Mesenchymal stem cell (in vitro differentiated cells and primary cell): ENCODE measurements around the gene KRTAP10-3.

Source experiments
- DNase-seq: peaks from one replicate; pipeline ENCODE4 v3.0.0-alpha.2; 2013
- H2AFZ ChIP-seq: one replicate; pipeline ENCODE4 v1.6.1; 2013; ENCODE audit warnings: low read depth, mild to moderate bottlenecking, control low read depth, inconsistent platforms, low read length, moderate library complexity
- H2AK5ac ChIP-seq: 2 replicates; pipeline ENCODE4 v1.6.1; 2013; ENCODE audit warnings: low read length, moderate library complexity, mild to moderate bottlenecking, inconsistent platforms; ENCODE audit not compliant: severe bottlenecking
- H2BK120ac ChIP-seq: one replicate; pipeline ENCODE4 v1.6.1; 2013; ENCODE audit warnings: low read depth, mild to moderate bottlenecking, inconsistent platforms, low read length, moderate library complexity
- H2BK12ac ChIP-seq, 2 experiments: one replicate each; pipeline ENCODE4 v1.6.1; 2013; ENCODE audit warnings: inconsistent platforms in 2 of 2, low read length in 2 of 2, mild to moderate bottlenecking in 2 of 2, moderate library complexity in 2 of 2, control low read depth in 1 of 2
- H2BK15ac ChIP-seq: one replicate; pipeline ENCODE4 v1.6.1; 2013; ENCODE audit warnings: mild to moderate bottlenecking, low read depth, inconsistent platforms; ENCODE audit not compliant: poor library complexity, severe bottlenecking
- H2BK5ac ChIP-seq: 2 replicates; pipeline ENCODE4 v1.6.1; 2013; ENCODE audit warnings: low read depth, mild to moderate bottlenecking, low read length, control low read depth, inconsistent platforms; ENCODE audit not compliant: poor library complexity, severe bottlenecking
- H3K14ac ChIP-seq, 2 experiments: one replicate each; pipeline ENCODE4 v1.6.1; 2013; ENCODE audit warnings: inconsistent platforms in 2 of 2, low read length in 2 of 2, control low read depth in 1 of 2, mild to moderate bottlenecking in 1 of 2, moderate library complexity in 1 of 2
- H3K18ac ChIP-seq, 2 experiments: one replicate each; pipeline ENCODE4 v1.6.1; 2013; ENCODE audit warnings: inconsistent platforms in 2 of 2, low read length in 2 of 2, control low read depth in 1 of 2, low read depth in 1 of 2, mild to moderate bottlenecking in 1 of 2
- H3K23ac ChIP-seq, 2 experiments: one replicate each; pipeline ENCODE4 v1.6.1; 2013; ENCODE audit warnings: inconsistent platforms in 2 of 2, low read length in 2 of 2, mild to moderate bottlenecking in 2 of 2, moderate library complexity in 2 of 2, control low read depth in 1 of 2
- H3K27ac ChIP-seq: 2 replicates; pipeline ENCODE4 v1.5.1; 2013; ENCODE audit warnings: mild to moderate bottlenecking, moderate library complexity, low read length, control low read depth, inconsistent platforms; ENCODE audit not compliant: poor library complexity, severe bottlenecking
- H3K27me3 ChIP-seq, 2 experiments: 2 replicates each; pipeline versions ENCODE4 v1.6.1 to v1.7.0; 2013; ENCODE audit warnings: low read length in 2 of 2, mild to moderate bottlenecking in 2 of 2, moderate library complexity in 2 of 2, control low read depth in 1 of 2, inconsistent platforms in 1 of 2; ENCODE audit not compliant: control insufficient read depth in 1 of 2, insufficient read depth in 1 of 2
- H3K36me3 ChIP-seq, 2 experiments: 2 replicates each; pipeline versions ENCODE4 v1.6.1 to v1.7.0; 2013; ENCODE audit warnings: low read length in 2 of 2, control low read depth in 1 of 2, inconsistent platforms in 1 of 2, low read depth in 1 of 2, mild to moderate bottlenecking in 1 of 2; ENCODE audit not compliant: insufficient read depth in 2 of 2, control insufficient read depth in 1 of 2
- H3K4ac ChIP-seq, 2 experiments: one replicate each; pipeline ENCODE4 v1.6.1; 2013; ENCODE audit warnings: inconsistent platforms in 2 of 2, low read length in 2 of 2, mild to moderate bottlenecking in 2 of 2, moderate library complexity in 2 of 2, control low read depth in 1 of 2, low read depth in 1 of 2
- H3K4me1 ChIP-seq: 2 replicates; pipeline ENCODE4 v1.6.1; 2013; ENCODE audit warnings: low read depth, low read length, control low read depth; ENCODE audit not compliant: control insufficient read depth, insufficient read depth
- H3K4me2 ChIP-seq: 2 replicates; pipeline ENCODE4 v1.6.1; 2013; ENCODE audit warnings: low read length, mild to moderate bottlenecking, inconsistent platforms; ENCODE audit not compliant: poor library complexity, severe bottlenecking
- H3K4me3 ChIP-seq, 2 experiments: 2 replicates each; pipeline versions ENCODE4 v1.5.1 to v1.7.0; 2013; ENCODE audit warnings: low read length in 2 of 2, mild to moderate bottlenecking in 2 of 2, control low read depth in 1 of 2, low read depth in 1 of 2; ENCODE audit not compliant: insufficient read depth in 1 of 2
- H3K79me1 ChIP-seq: replicated peaks from 2 replicates; pipeline ENCODE4 v1.6.1; 2013; ENCODE audit warnings: mild to moderate bottlenecking, control low read depth, low read length, inconsistent platforms; ENCODE audit not compliant: poor library complexity, severe bottlenecking
- H3K9ac ChIP-seq: 2 replicates; pipeline ENCODE4 v1.7.0; 2013; ENCODE audit warnings: mild to moderate bottlenecking, low read length, moderate library complexity
- H3K9me3 ChIP-seq: 2 replicates; pipeline ENCODE4 v1.7.0; 2013; ENCODE audit warnings: mild to moderate bottlenecking, low read length; ENCODE audit not compliant: control insufficient read depth
- H4K8ac ChIP-seq: one replicate; pipeline ENCODE4 v1.6.1; 2013; ENCODE audit warnings: inconsistent platforms, mild to moderate bottlenecking, low read length, moderate library complexity
- H4K91ac ChIP-seq: one replicate; pipeline ENCODE4 v1.6.1; 2013; ENCODE audit warnings: mild to moderate bottlenecking, low read length, inconsistent platforms
- WGBS: methylation state at CpG from one replicate; pipeline ENCODE4 v1.1.7; 2013; ENCODE audit warnings: mixed read lengths; 5-methylcytosine and 5-hydroxymethylcytosine counted together

KRTAP10-3 gene

GRCh38 chr21:44531606-44532564 lies 26.7 kb downstream of the KRTAP10-3 start:
- H3K9ac ChIP-seq, result no peak overlapping the region
- peaks cover 0 to 8% of the 10 kb centered on the region in 2 experiments for H3K27me3 ChIP-seq
- no peak overlapping the region for H3K14ac ChIP-seq
- no peak overlapping the region for H2BK120ac ChIP-seq
- no peak overlapping the region for H4K91ac ChIP-seq
- no peak overlapping the region for H2BK15ac ChIP-seq
- no peak overlapping the region for H3K18ac ChIP-seq
- H3K4me3 ChIP-seq, result no peak overlapping the region
- H3K27ac ChIP-seq, result no peak overlapping the region
- DNase-seq, result no peak
- H3K9me3 ChIP-seq, result no peaks in the 10 kb centered on the region
- H3K36me3 ChIP-seq, result no peaks in the 10 kb centered on the region
- no peak overlapping the region for H3K4ac ChIP-seq
- no peaks in the 10 kb centered on the region for H3K79me1 ChIP-seq
- no peak overlapping the region for H2BK12ac ChIP-seq
- no peak overlapping the region for H4K8ac ChIP-seq
- H2BK5ac ChIP-seq, result no peak overlapping the region
- no peak overlapping the region for H2AK5ac ChIP-seq
- H3K23ac ChIP-seq, result no peak overlapping the region
- no peaks in the 10 kb centered on the region for H3K4me1 ChIP-seq
- no peak overlapping the region for H3K4me2 ChIP-seq
- H2AFZ ChIP-seq, result no peak overlapping the region
- WGBS, result 86% methylated on average over 29 of the region's 30 CpGs

DNA sequence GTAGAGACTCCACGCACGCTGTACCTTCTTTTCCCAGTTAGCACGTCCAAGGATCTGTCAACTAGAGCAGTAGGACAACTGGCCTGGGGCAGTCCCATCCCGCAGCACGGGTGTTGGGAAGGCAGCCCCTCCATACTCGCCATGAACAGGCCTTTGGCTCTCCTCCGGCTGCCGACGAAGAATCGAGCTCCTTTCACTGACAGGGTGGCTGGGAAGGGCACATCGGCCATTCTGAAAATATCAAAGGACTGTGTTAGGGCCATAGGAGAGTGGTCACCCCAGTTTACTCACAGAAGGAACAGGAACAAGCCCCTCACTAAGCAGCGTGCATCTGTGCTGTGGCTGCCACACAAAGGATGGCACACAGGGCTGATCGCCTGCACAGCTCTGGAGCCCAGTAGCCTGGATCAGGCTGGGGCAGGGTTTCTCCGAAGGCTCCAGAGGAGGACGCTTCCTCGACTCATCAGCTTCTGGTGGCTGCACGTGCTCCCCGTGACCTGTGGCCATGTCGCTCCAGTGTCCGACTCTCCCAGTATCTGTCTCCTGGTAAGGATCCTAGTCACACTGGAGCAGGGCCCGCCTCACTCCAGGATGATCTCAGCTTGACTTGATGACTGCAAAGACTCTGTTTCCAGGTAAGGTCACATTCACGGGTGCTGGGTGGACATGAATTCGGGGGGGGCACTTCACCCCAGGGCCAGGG lies 27.5 kb downstream of the KRTAP10-3 start:
- Histone ChIP-seq H4K8ac (no peak overlapping the region), H2AFZ (no peak overlapping the region), H3K4me2 (no peak overlapping the region), H2BK15ac (no peak overlapping the region), H3K23ac (no peak overlapping the region), H3K9me3 (no peaks in the 10 kb centered on the region), H3K4me1 (no peaks in the 10 kb centered on the region), H3K27me3 (peaks cover 0 to 8% of the 10 kb centered on the region in 2 experiments), H2BK12ac (no peak overlapping the region), H2BK120ac (no peak overlapping the region), H3K27ac (no peak overlapping the region), H3K4me3 (no peak overlapping the region), H3K4ac (no peak overlapping the region), H2BK5ac (no peak overlapping the region), H4K91ac (no peak overlapping the region), H3K14ac (no peak overlapping the region), H3K18ac (no peak overlapping the region), H3K79me1 (no peaks in the 10 kb centered on the region), H2AK5ac (no peak overlapping the region), H3K9ac (no peak overlapping the region), H3K36me3 (no peaks in the 10 kb centered on the region)
- no peak for DNase-seq
- 85% methylated on average over 23 of the region's 23 CpGs for WGBS

DNA sequence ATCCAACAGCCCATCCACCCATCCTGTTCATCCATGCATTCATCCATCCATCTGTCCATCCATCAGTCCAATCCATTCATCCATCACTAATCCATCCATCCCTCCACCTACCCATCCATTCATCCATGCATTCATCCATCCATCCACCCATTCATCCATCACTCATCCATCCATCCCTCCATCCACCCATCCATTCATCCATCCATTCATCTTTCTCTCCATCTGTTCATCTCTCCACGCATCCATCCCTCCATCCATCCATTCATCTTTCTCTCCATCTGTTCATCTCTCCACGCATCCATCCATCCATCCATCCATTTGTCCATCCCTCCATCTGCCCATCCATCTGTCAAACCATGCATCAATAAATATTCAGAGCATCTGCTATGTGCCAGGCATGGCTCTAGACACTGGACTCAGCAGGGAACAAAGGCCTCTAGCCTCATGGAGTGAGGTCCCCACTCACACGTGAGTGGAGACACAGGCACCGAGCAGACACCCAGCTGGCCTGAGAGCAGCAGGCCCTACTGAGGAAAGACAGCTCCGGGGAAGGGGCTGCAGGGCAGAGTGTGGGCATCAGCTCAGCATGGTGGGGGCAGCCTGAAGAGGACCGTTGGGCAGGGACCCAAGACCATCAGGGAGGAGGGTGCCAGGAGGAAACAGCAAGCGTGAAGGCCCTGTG lies 28.2 kb downstream of the KRTAP10-3 start:
- no peak overlapping the region for H4K91ac ChIP-seq
- no peak overlapping the region for H2AFZ ChIP-seq
- no peak overlapping the region for H3K4me2 ChIP-seq
- H3K18ac ChIP-seq, result no peak overlapping the region
- H3K4me3 ChIP-seq, result no peak overlapping the region
- H2AK5ac ChIP-seq, result no peak overlapping the region
- H4K8ac ChIP-seq, result no peak overlapping the region
- no peak overlapping the region for H2BK15ac ChIP-seq
- 79% methylated on average over 7 of the region's 7 CpGs for WGBS
- no peak overlapping the region for H3K4ac ChIP-seq
- H3K9me3 ChIP-seq, result no peaks in the 10 kb centered on the region
- H3K27ac ChIP-seq, result no peak overlapping the region
- H3K23ac ChIP-seq, result no peak overlapping the region
- no peaks in the 10 kb centered on the region for H3K79me1 ChIP-seq
- no peak overlapping the region for H2BK5ac ChIP-seq
- no peak overlapping the region for H3K14ac ChIP-seq
- no peak overlapping the region for H2BK12ac ChIP-seq
- H3K4me1 ChIP-seq, result no peaks in the 10 kb centered on the region
- H3K27me3 ChIP-seq, result peaks cover 0 to 8% of the 10 kb centered on the region in 2 experiments
- H3K9ac ChIP-seq, result no peak overlapping the region
- no peak overlapping the region for H2BK120ac ChIP-seq
- H3K36me3 ChIP-seq, result no peaks in the 10 kb centered on the region
- DNase-seq, result no peak
